A549 (cell line): ENCODE results near the gene RRBP1. TPM values are rescaled to one million over a fixed set of nuclear protein-coding genes. Genes with fewer than 3 reads are reported as not detected.

Source experiments
- ATAC-seq, 2 experiments: fragments of 200-7000 bp in 1 of 2; fragments of >200 bp in 1 of 2; cut with Nextera tagmentation in 1 of 2; cut with Tn5 transposase in 1 of 2; 3 replicates each; pipeline versions ENCODE4 v1.8.0 to v1.9.1; 2018 to 2020; ENCODE audit warnings: mild to moderate bottlenecking in 1 of 2, moderate library complexity in 1 of 2
- CTCF ChIA-PET: fragments of 300-600 bp; sonication (Branson Sonifier 250); formaldehyde crosslinking; extraction: SDS; loops from one replicate; lab custom pipeline; 2021; ENCODE audit warnings: antibody characterized with exemption, inconsistent platforms; lab: Yijun Ruan, JAX
- POLR2A ChIA-PET: fragments of 350-600 bp; formaldehyde crosslinking; extraction: SDS; loops from one replicate; lab custom pipeline; 2021; ENCODE audit warnings: antibody characterized with exemption, inconsistent platforms; lab: Yijun Ruan, JAX
- DNase-seq, 2 experiments: peaks; one replicate each; pipeline versions ENCODE4 v3.0.0 to v3.0.0-alpha.2; 2011 to 2016; ENCODE audit warnings: low read depth in 1 of 2, low spot score in 1 of 2
- FAIRE-seq: peaks from 2 replicates; lab custom pipeline; 2011; peaks lifted over from hg19 to GRCh38; lab: Jason Lieb, UNC
- H3K27ac ChIP-seq, 2 experiments: fragments of >200 bp; sonication (Bioruptor Twin); formaldehyde crosslinking; 3 replicates each; pipeline ENCODE4 v1.5.1; 2016 to 2017
- H3K4me1 ChIP-seq: fragments of >200 bp; sonication (Bioruptor Twin); formaldehyde crosslinking; 3 replicates; pipeline ENCODE4 v1.6.1; 2016
- H3K4me2 ChIP-seq: fragments of >200 bp; sonication (Bioruptor Twin); formaldehyde crosslinking; 3 replicates; pipeline ENCODE4 v1.6.1; 2016
- H3K4me3 ChIP-seq: fragments of >200 bp; sonication (Bioruptor Twin); formaldehyde crosslinking; 3 replicates; pipeline ENCODE4 v1.5.1; 2016
- H3K9me3 ChIP-seq: fragments of >200 bp; sonication (Bioruptor Twin); formaldehyde crosslinking; 3 replicates; pipeline ENCODE4 v1.6.1; 2016
- CBX2 ChIP-seq: fragments of 200-600 bp; sonication (generic); IDR thresholded peaks from 2 replicates; pipeline ENCODE4 v1.6.1; 2016; ENCODE audit warnings: low read depth, mild to moderate bottlenecking, borderline replicate concordance
- CBX8 ChIP-seq: fragments of 200-600 bp; sonication (generic); IDR thresholded peaks from 2 replicates; pipeline ENCODE4 v1.6.1; 2016
- CEBPB ChIP-seq, 2 experiments: fragments of >200 bp in 1 of 2; sonication (Bioruptor Twin) in 1 of 2; formaldehyde crosslinking in 1 of 2; IDR thresholded peaks; 2 replicates each; pipeline ENCODE4 v1.6.1; 2012 to 2016
- E2F6 ChIP-seq: IDR thresholded peaks from 2 replicates; pipeline ENCODE4 v1.6.1; 2012; ENCODE audit warnings: low read depth, borderline replicate concordance
- ESRRA ChIP-seq: fragments of 150-350 bp; IDR thresholded peaks from 2 replicates; pipeline ENCODE4 v1.6.1; 2014; ENCODE audit warnings: mild to moderate bottlenecking, low read length, borderline replicate concordance
- FOSB ChIP-seq: fragments of 250-450 bp; sonication (Bioruptor Pico); IDR thresholded peaks from 2 replicates; pipeline ENCODE4 v1.5.0; 2020; ENCODE audit warnings: mild to moderate bottlenecking, moderate library complexity
- FOSL2 ChIP-seq, 2 experiments: fragments of 450-650 bp in 1 of 2; fragments of >200 bp in 1 of 2; sonication (Bioruptor Twin) in 1 of 2; formaldehyde crosslinking; IDR thresholded peaks; 2 replicates each; pipeline versions ENCODE4 v1.5.0 to v1.6.1; 2016 to 2020; ENCODE audit warnings: mild to moderate bottlenecking in 1 of 2, moderate library complexity in 1 of 2
- FOXS1 ChIP-seq: fragments of 250-450 bp; sonication (Bioruptor Pico); IDR thresholded peaks from 2 replicates; pipeline ENCODE4 v1.5.0; 2020; ENCODE audit warnings: mild to moderate bottlenecking, moderate library complexity
- GATA3 ChIP-seq: IDR thresholded peaks from 2 replicates; pipeline ENCODE4 v1.6.1; 2012; ENCODE audit warnings: borderline replicate concordance
- HDAC2 ChIP-seq: fragments of 200-600 bp; sonication (generic); IDR thresholded peaks from 2 replicates; pipeline ENCODE4 v1.6.1; 2016
- HEYL ChIP-seq: fragments of 250-450 bp; sonication (Bioruptor Pico); IDR thresholded peaks from 2 replicates; pipeline ENCODE4 v1.8.0; 2021; ENCODE audit warnings: mild to moderate bottlenecking, moderate library complexity
- HOXB5 ChIP-seq: fragments of 250-450 bp; sonication (Bioruptor Pico); IDR thresholded peaks from 2 replicates; pipeline ENCODE4 v1.5.0; 2020; ENCODE audit warnings: mild to moderate bottlenecking, moderate library complexity
- JUN ChIP-seq, 2 experiments: fragments of >200 bp; sonication (Bioruptor Twin); formaldehyde crosslinking; IDR thresholded peaks; 2 replicates in 1 of 2; 3 replicates in 1 of 2; pipeline ENCODE4 v1.6.1; 2016 to 2017
- JUNB ChIP-seq: fragments of >200 bp; sonication (Bioruptor Twin); formaldehyde crosslinking; IDR thresholded peaks from 2 replicates; pipeline ENCODE4 v1.6.1; 2016
- KDM1A ChIP-seq: fragments of 200-600 bp; sonication (generic); IDR thresholded peaks from 2 replicates; pipeline ENCODE4 v1.6.1; 2016; ENCODE audit warnings: low read depth, mild to moderate bottlenecking
- KDM5A ChIP-seq: fragments of 200-600 bp; sonication (generic); IDR thresholded peaks from 2 replicates; pipeline ENCODE4 v1.6.1; 2016; ENCODE audit warnings: antibody characterized with exemption, mild to moderate bottlenecking
- MAFK ChIP-seq: fragments of 450-650 bp; IDR thresholded peaks from 2 replicates; pipeline ENCODE4 v1.6.1; 2014; ENCODE audit not compliant: partially characterized antibody
- MYC ChIP-seq: IDR thresholded peaks from 2 replicates; pipeline ENCODE4 v1.6.1; 2012; ENCODE audit warnings: mild to moderate bottlenecking, inconsistent platforms, low read length, improper control_type of control experiment, borderline replicate concordance
- NR3C1 ChIP-seq: fragments of >200 bp; sonication (Bioruptor Twin); formaldehyde crosslinking; IDR thresholded peaks from 3 replicates; pipeline ENCODE4 v1.6.1; 2017
- POLR2AphosphoS2 ChIP-seq: conservative IDR thresholded peaks from 2 replicates; pipeline ENCODE4 v1.6.1; 2012; ENCODE audit warnings: low read length, improper control_type of control experiment, inconsistent platforms
- RCOR1 ChIP-seq: fragments of 150-350 bp; IDR thresholded peaks from 2 replicates; pipeline ENCODE4 v1.6.1; 2014; ENCODE audit warnings: antibody characterized with exemption, low read length, low read depth
- RFX5 ChIP-seq: fragments of 450-650 bp; IDR thresholded peaks from 2 replicates; pipeline ENCODE4 v1.7.1; 2014; ENCODE audit warnings: antibody characterized with exemption, mild to moderate bottlenecking, moderate library complexity
- TFCP2L1 ChIP-seq: fragments of 250-450 bp; sonication (Bioruptor Pico); IDR thresholded peaks from 2 replicates; pipeline ENCODE4 v1.5.0; 2021; ENCODE audit warnings: mild to moderate bottlenecking
- TP53 ChIP-seq: fragments of 250-450 bp; sonication (Bioruptor Pico); IDR thresholded peaks from 2 replicates; pipeline ENCODE4 v1.5.0; 2021; ENCODE audit warnings: mild to moderate bottlenecking, moderate library complexity
- ZC3H11A ChIP-seq: fragments of 450-650 bp; IDR thresholded peaks from 2 replicates; pipeline ENCODE4 v1.6.1; 2014; ENCODE audit warnings: antibody characterized with exemption, mild to moderate bottlenecking
- ZFP36 ChIP-seq: fragments of 450-650 bp; IDR thresholded peaks from 2 replicates; pipeline ENCODE4 v1.6.1; 2014; ENCODE audit warnings: borderline replicate concordance; ENCODE audit not compliant: partially characterized antibody
- ZSCAN20 ChIP-seq: fragments of 250-450 bp; sonication (Bioruptor Pico); IDR thresholded peaks from 2 replicates; pipeline ENCODE4 v1.8.0; 2022; ENCODE audit warnings: mild to moderate bottlenecking, moderate library complexity
- WGBS: methylation state at CpG from one replicate; pipeline ENCODE4 v1.1.6; 2017; ENCODE audit errors: missing lambda C conversion rate; 5-methylcytosine and 5-hydroxymethylcytosine counted together
- polyA plus RNA-seq, 4 experiments: library from polyadenylated mRNA; depleted of rRNA in 3 of 4; stranded (reverse); fragments of >200 nt; fragmentation: RNase III in 1 of 4; extraction: RNeasy Plus Mini Kit Qiagen cat#74134 plus additional on column Dnase treatment in 1 of 4; gene quantifications; 2 replicates in 3 of 4; 3 replicates in 1 of 4; pipeline ENCODE4 v1.2.3, GENCODE V29; 2011 to 2017
- TF ChIP-seq, protein P1 (sequence below): fragments of >200 bp; sonication (Bioruptor Twin); formaldehyde crosslinking; IDR thresholded peaks from 2 replicates; pipeline ENCODE4 v1.6.1; 2016
- TF ChIP-seq, protein P2 (sequence below): fragments of >200 bp; sonication (Bioruptor Twin); formaldehyde crosslinking; IDR thresholded peaks from 3 replicates; pipeline ENCODE4 v1.6.1; 2016

The RRBP1 gene
- polyA plus RNA-seq, 2 of the 4 experiments (the other 2 are of a cell fraction): 51.6 to 79.6 TPM

- no peak for DNase-seq
- 33% methylated on average over 2 of the region's 2 CpGs for WGBS
- TF ChIP-seq HOXB5 (CRISPR knock-in tag) (no peak), RFX5 (no peak), RCOR1 (no peak), CBX2 (no peak), KDM5A (no peak), GATA3 (no peak), MAFK (no peak), JUN (IDR thresholded peaks at IDR 0.05) (no peak), ZC3H11A (no peak), HDAC2 (no peak), ZSCAN20 (CRISPR knock-in tag) (no peak), MYC (no peak), FOSL2 (IDR thresholded peaks at IDR 0.05) (no peak), FOSL2 (CRISPR knock-in tag; IDR thresholded peaks at IDR 0.05) (no peak), KDM1A (no peak), ZFP36 (no peak), POLR2AphosphoS2 (no peak), NR3C1 (no peak), TP53 (no peak)
- TF ChIP-seq, protein P1, sequence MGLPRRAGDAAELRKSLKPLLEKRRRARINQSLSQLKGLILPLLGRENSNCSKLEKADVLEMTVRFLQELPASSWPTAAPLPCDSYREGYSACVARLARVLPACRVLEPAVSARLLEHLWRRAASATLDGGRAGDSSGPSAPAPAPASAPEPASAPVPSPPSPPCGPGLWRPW: no peak
- H3K4me1 ChIP-seq: no peaks in the 10 kb centered on the region
- no peak overlapping the region for H3K4me2 ChIP-seq
- FAIRE-seq: no peak
- no peak for ATAC-seq
- ChIA-PET CTCF (interaction anchor here (1.2 to 3.5 kb wide), 4 partner anchors 8 to 194 kb away, joined by 3 to 51 read pairs (median 6); partner anchors contain the start of genes BANF2 and RRBP1), POLR2A (no interaction called here)
- peaks cover 24% of the 10 kb centered on the region for H3K9me3 ChIP-seq
- no peak overlapping the region for H3K27ac ChIP-seq
- no peak overlapping the region for H3K4me3 ChIP-seq
Observed at GRCh38 chr20:17690144-17690543, 8.1 kb upstream of the RRBP1 start.

DNA sequence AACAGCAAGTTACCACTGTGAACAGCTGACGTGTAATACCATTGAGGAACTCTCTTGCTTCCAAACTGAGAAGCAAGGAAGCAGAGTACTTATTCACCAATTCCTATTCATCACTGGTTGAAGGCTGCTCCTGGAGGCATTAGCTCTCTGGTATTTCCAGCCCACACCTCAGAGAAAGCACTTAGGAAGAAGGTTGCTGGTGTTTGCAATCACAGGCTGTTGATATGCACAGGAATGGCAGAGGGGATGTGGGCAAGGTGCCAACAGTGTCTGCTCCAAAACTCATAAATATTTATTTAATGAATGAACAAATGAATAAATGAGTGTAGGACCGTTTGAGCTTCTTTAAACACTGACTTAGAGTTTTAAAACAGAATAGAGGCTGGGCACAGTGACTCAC is 6.9 kb upstream of the RRBP1 start:
- Histone ChIP-seq H3K4me2 (no peak overlapping the region), H3K4me1 (peaks cover 3% of the 10 kb centered on the region; the same call in 1 of the 3 replicates)
- TF ChIP-seq NR3C1 (no peak), JUNB (no peak), KDM5A (no peak), CBX2 (no peak), FOSB (CRISPR knock-in tag) (no peak), RCOR1 (no peak), FOXS1 (no peak), CBX8 (no peak), MYC (no peak), ESRRA (no peak), HOXB5 (CRISPR knock-in tag) (no peak), CEBPB (IDR thresholded peaks at IDR 0.05) (no peak), E2F6 (no peak), HEYL (CRISPR knock-in tag) (no peak), TFCP2L1 (no peak), MAFK (no peak), RFX5 (no peak), ZSCAN20 (CRISPR knock-in tag) (no peak)
- TF ChIP-seq, protein P2, sequence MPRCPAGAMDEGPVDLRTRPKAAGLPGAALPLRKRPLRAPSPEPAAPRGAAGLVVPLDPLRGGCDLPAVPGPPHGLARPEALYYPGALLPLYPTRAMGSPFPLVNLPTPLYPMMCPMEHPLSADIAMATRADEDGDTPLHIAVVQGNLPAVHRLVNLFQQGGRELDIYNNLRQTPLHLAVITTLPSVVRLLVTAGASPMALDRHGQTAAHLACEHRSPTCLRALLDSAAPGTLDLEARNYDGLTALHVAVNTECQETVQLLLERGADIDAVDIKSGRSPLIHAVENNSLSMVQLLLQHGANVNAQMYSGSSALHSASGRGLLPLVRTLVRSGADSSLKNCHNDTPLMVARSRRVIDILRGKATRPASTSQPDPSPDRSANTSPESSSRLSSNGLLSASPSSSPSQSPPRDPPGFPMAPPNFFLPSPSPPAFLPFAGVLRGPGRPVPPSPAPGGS: no peak
- TF ChIP-seq, all 56 proteins: peak for 0
- ChIA-PET CTCF (interaction anchor here (0.9 to 3.2 kb wide), 8 partner anchors 9 to 307 kb away, joined by 3 to 10 read pairs (median 3); partner anchors contain the start of gene BANF2), POLR2A (no interaction called here)
- no peak overlapping the region for H3K27ac ChIP-seq
- no peak for DNase-seq
- peaks cover 24% of the 10 kb centered on the region for H3K9me3 ChIP-seq
- FAIRE-seq: no peak
- ATAC-seq: no peak
- 9% methylated on average over 2 of the region's 2 CpGs for WGBS
- H3K4me3 ChIP-seq: no peak overlapping the region
